ENCODE results near the gene B9D1. TPM values are rescaled to one million over a fixed set of nuclear protein-coding genes. Genes with fewer than 3 reads are reported as not detected.

The B9D1 gene
- total and polyA plus RNA-seq, 2 of the 13 experiments (the other 11 are each of a cell fraction or from before 2014, with no cell fraction given): 27.7 to 31.1 TPM

- TF ChIP-seq DRAP1 (CRISPR knock-in tag; IDR thresholded peaks at IDR 0.05): peak; percentile 59; the same call in 1 of the 2 replicates
- TF ChIP-seq YY1 (IDR thresholded peaks at IDR 0.05; ENCODE audit: insufficient read depth, insufficient replicate concordance, low read depth, low read length): peak; percentile 32
- no peak for TF ChIP-seq SRSF4 (IDR thresholded peaks at IDR 0.05; ENCODE audit: low read depth, low read length, poor library complexity, severe bottlenecking)
- TF ChIP-seq, protein P1, sequence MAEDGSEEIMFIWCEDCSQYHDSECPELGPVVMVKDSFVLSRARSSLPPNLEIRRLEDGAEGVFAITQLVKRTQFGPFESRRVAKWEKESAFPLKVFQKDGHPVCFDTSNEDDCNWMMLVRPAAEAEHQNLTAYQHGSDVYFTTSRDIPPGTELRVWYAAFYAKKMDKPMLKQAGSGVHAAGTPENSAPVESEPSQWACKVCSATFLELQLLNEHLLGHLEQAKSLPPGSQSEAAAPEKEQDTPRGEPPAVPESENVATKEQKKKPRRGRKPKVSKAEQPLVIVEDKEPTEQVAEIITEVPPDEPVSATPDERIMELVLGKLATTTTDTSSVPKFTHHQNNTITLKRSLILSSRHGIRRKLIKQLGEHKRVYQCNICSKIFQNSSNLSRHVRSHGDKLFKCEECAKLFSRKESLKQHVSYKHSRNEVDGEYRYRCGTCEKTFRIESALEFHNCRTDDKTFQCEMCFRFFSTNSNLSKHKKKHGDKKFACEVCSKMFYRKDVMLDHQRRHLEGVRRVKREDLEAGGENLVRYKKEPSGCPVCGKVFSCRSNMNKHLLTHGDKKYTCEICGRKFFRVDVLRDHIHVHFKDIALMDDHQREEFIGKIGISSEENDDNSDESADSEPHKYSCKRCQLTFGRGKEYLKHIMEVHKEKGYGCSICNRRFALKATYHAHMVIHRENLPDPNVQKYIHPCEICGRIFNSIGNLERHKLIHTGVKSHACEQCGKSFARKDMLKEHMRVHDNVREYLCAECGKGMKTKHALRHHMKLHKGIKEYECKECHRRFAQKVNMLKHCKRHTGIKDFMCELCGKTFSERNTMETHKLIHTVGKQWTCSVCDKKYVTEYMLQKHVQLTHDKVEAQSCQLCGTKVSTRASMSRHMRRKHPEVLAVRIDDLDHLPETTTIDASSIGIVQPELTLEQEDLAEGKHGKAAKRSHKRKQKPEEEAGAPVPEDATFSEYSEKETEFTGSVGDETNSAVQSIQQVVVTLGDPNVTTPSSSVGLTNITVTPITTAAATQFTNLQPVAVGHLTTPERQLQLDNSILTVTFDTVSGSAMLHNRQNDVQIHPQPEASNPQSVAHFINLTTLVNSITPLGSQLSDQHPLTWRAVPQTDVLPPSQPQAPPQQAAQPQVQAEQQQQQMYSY (CRISPR knock-in tag; IDR thresholded peaks at IDR 0.05): no peak
- peak; percentile 53; the same call in 1 of the 2 replicates for TF ChIP-seq ZNF614 (CRISPR knock-in tag; IDR thresholded peaks at IDR 0.05; ENCODE audit: borderline replicate concordance)
- TF ChIP-seq MBD4 (IDR thresholded peaks at IDR 0.05; ENCODE audit: borderline replicate concordance, low read length): no peak
- TF ChIP-seq ZNF644 (CRISPR knock-in tag; IDR thresholded peaks at IDR 0.05; ENCODE audit: low read depth): peak; percentile 55; the same call in 1 of the 2 replicates
- peak; percentile 64 for TF ChIP-seq RARA (CRISPR knock-in tag; IDR thresholded peaks at IDR 0.05)
- no peak for TF ChIP-seq ZSCAN22 (CRISPR knock-in tag; IDR thresholded peaks at IDR 0.05)
- peak; percentile 92 for TF ChIP-seq HNF1B (CRISPR knock-in tag; IDR thresholded peaks at IDR 0.05)
- no peak for TF ChIP-seq SNAPC2 (CRISPR knock-in tag; IDR thresholded peaks at IDR 0.05)
- no peak for TF ChIP-seq ZNF414 (CRISPR knock-in tag; IDR thresholded peaks at IDR 0.05)
- no peak for TF ChIP-seq ZNF333 (CRISPR knock-in tag; IDR thresholded peaks at IDR 0.05; ENCODE audit: borderline replicate concordance)
- TF ChIP-seq HOXA9 (CRISPR knock-in tag; IDR thresholded peaks at IDR 0.05; ENCODE audit: borderline replicate concordance): no peak
- TF ChIP-seq MAFK (conservative IDR thresholded peaks at IDR 0.05 in 1 of 2, IDR thresholded peaks at IDR 0.05 in 1 of 2; ENCODE audit: low read length in 2 of 2): no peak
- TF ChIP-seq SAP130 (CRISPR knock-in tag; IDR thresholded peaks at IDR 0.05; ENCODE audit: low read depth): peak; percentile 74
- TF ChIP-seq FOXO1 (CRISPR knock-in tag; IDR thresholded peaks at IDR 0.05): peak; percentile 32; the same call in 1 of the 2 replicates
- no peak for TF ChIP-seq ZFAT (CRISPR knock-in tag; conservative IDR thresholded peaks at IDR 0.05)
- TF ChIP-seq ZNF792 (CRISPR knock-in tag; IDR thresholded peaks at IDR 0.05): peak; percentile 78; the same call in 1 of the 2 replicates
- TF ChIP-seq ZFP90 (CRISPR knock-in tag; IDR thresholded peaks at IDR 0.05; ENCODE audit: borderline replicate concordance): 0 out of 2 replicates have a peak, but pooled peaks have one; percentile 16
- no peak for TF ChIP-seq FOXP1 (IDR thresholded peaks at IDR 0.05)
- TF ChIP-seq FOXP1 (CRISPR knock-in tag; IDR thresholded peaks at IDR 0.05): peak; percentile 58
- TF ChIP-seq NR2F6 (IDR thresholded peaks at IDR 0.05): 0 out of 2 replicates have a peak, but pooled peaks have one; percentile 41
- TF ChIP-seq NR2F6 (CRISPR knock-in tag; IDR thresholded peaks at IDR 0.05): peak; percentile 82
- TF ChIP-seq DPF2 (CRISPR knock-in tag; IDR thresholded peaks at IDR 0.05; ENCODE audit: borderline replicate concordance, low read depth): peak; percentile 59; the same call in 1 of the 2 replicates
- no peak for TF ChIP-seq KLF15 (CRISPR knock-in tag; IDR thresholded peaks at IDR 0.05; ENCODE audit: borderline replicate concordance)
These were observed 45.0 kb downstream of the B9D1 start (continued) for GRCh38 chr17:19317359-19318095.
